Measurements from ENCODE around the gene MBTPS1.

Gene MBTPS1

DNA sequence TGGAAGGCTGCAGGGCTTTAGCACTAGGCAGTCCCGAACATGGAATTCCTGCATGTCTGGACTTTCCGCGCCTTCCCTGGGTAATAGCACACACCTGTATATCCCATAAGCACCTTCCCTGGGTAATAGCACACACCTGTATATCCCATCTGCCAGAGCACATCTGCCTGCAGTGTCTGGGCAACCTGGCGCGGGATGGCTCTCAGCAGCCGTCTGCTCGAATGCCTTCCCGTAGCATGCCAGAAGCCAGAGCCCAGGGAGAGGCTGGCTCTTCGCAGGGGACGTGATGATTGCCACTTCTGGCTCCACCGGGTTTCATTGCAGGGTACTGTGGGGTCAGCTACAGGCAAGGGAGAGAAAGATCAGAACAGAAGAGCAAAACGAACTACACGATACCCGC, 21.3 kb downstream of the MBTPS1 start:
- no peak for DNase-seq (ENCODE audit: low read depth)
- H3K9me3 ChIP-seq (ENCODE audit: control insufficient read depth, low read length), result no peaks in the 10 kb centered on the region
- no peak overlapping the region for H3K9ac ChIP-seq (ENCODE audit: low read length)
- H3K27me3 ChIP-seq (replicated peaks; ENCODE audit: control insufficient read depth, insufficient read depth, low read length), result no peaks in the 10 kb centered on the region
- peaks cover 81% of the 10 kb centered on the region for H3K36me3 ChIP-seq (ENCODE audit: control insufficient read depth, insufficient read depth, low read length, severe bottlenecking)
- H3K4me3 ChIP-seq (ENCODE audit: low read length), result no peak overlapping the region
- peaks cover 4% of the 10 kb centered on the region for H3K4me1 ChIP-seq (ENCODE audit: control insufficient read depth, insufficient read depth, low read length)

DNA sequence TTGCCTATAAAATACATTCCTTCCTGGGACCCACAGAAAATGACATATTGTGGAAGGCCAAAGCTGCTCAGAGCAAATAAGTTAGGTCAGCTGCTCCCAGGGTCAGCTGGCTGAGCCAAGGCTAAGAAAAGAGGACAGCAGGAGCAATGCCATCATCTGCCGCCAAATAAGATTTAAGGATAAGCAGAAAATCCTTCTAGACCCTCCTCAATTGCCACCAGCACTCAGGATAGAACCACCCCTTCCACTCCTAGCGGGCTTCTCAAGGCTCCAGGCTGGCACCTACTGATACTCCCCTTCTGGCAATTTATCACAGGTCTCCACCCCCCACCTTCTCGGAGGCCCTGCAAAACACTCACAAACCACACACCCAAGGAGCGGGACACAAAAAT, 22.9 kb downstream of the MBTPS1 start:
- Histone ChIP-seq H3K36me3 (ENCODE audit: control insufficient read depth, insufficient read depth, low read length, severe bottlenecking) (peaks cover 94% of the 10 kb centered on the region), H3K4me1 (ENCODE audit: control insufficient read depth, insufficient read depth, low read length) (no peaks in the 10 kb centered on the region), H3K4me3 (ENCODE audit: low read length) (no peak overlapping the region), H3K27me3 (replicated peaks; ENCODE audit: control insufficient read depth, insufficient read depth, low read length) (no peaks in the 10 kb centered on the region), H3K9me3 (ENCODE audit: control insufficient read depth, low read length) (no peaks in the 10 kb centered on the region), H3K9ac (ENCODE audit: low read length) (no peak overlapping the region)
- DNase-seq (ENCODE audit: low read depth), result no peak

DNA sequence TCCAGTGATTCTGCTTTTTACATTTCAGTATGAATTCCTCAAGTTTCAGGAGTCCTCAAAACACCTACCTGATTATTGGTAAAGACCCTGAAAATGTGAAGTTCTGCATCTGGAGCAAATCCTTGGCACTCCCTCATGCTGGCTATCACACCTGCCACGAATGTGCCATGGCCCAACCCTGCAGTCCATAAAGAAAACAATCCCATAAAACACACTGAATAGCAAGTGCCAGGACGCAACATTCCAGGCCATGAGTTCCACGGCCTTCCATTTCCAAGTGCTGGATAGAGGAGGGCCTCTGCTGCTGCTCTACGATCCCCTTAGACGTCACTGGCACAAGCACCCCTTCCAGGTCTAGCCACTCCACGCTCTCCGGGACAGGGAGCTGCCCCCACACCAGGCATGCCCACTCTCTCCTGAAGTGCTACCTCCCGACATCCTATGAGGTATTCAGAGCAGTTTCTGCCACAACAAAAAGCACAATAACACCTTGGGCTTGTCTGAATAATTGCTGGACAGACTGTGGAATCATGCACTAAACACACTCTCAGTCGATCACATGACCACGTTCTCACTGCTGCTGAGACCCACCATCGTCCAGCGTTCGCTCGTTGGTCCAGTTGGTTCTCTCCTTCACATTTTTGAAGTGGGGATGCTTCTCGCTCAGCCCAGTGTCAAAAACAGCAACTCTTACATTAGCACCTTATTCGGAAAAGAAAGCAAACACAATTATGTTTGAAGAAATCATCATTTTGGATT, 23.4 kb downstream of the MBTPS1 start:
- DNase-seq (ENCODE audit: low read depth), result no peak
- Histone ChIP-seq H3K36me3 (ENCODE audit: control insufficient read depth, insufficient read depth, low read length, severe bottlenecking) (peaks cover 94% of the 10 kb centered on the region), H3K9me3 (ENCODE audit: control insufficient read depth, low read length) (no peaks in the 10 kb centered on the region), H3K9ac (ENCODE audit: low read length) (no peak overlapping the region), H3K4me1 (ENCODE audit: control insufficient read depth, insufficient read depth, low read length) (no peaks in the 10 kb centered on the region), H3K4me3 (ENCODE audit: low read length) (no peak overlapping the region), H3K27me3 (replicated peaks; ENCODE audit: control insufficient read depth, insufficient read depth, low read length) (no peaks in the 10 kb centered on the region)

DNA sequence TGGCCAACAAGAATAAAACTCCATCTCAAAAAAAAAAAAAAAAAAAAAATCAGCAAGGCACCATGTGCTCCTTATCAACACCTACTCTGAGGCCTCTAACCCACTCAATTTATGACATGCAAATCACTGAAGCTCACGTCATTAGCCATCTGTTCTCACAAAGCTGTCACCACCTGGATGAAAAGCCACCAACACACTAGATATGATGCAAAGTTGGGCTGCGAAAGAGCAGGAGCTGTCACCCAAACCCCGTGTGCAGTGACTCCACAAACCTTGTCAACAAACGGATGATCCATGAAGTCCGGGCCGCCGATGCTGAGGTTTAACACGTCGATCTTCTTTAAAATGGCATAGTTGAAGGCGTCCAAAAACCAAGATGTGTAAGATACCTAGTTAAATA, 25.3 kb downstream of the MBTPS1 start:
- no peaks in the 10 kb centered on the region for H3K27me3 ChIP-seq (replicated peaks; ENCODE audit: control insufficient read depth, insufficient read depth, low read length)
- H3K9ac ChIP-seq (ENCODE audit: low read length), result no peak overlapping the region
- no peaks in the 10 kb centered on the region for H3K9me3 ChIP-seq (ENCODE audit: control insufficient read depth, low read length)
- no peak overlapping the region for H3K4me3 ChIP-seq (ENCODE audit: low read length)
- no peak for DNase-seq (ENCODE audit: low read depth)
- H3K36me3 ChIP-seq (ENCODE audit: control insufficient read depth, insufficient read depth, low read length, severe bottlenecking), result peaks cover 95% of the 10 kb centered on the region
- no peaks in the 10 kb centered on the region for H3K4me1 ChIP-seq (ENCODE audit: control insufficient read depth, insufficient read depth, low read length)

DNA sequence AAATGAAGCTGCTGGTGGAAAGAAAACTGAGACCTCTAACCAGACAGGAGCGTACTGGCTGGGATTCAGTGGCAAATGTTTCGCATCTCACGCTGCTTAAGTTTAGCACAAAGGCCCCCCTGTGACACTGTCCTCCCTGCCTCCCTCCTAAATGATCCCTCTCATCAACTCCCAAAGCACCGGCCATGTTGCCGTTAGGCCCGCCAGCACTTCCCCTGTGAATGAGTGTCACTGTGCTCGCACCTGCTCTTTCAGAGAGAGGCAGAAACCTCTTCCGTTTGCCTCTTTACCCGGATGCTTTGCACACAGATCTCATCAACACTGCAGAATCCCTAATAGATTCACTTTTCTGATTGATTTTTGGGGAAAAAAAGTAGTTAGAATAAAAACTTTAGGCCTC, 26.5 kb downstream of the MBTPS1 start:
- DNase-seq (ENCODE audit: low read depth), result no peak
- Histone ChIP-seq H3K9me3 (ENCODE audit: control insufficient read depth, low read length) (no peaks in the 10 kb centered on the region), H3K36me3 (ENCODE audit: control insufficient read depth, insufficient read depth, low read length, severe bottlenecking) (peaks cover 94% of the 10 kb centered on the region), H3K4me3 (ENCODE audit: low read length) (no peak overlapping the region), H3K27me3 (replicated peaks; ENCODE audit: control insufficient read depth, insufficient read depth, low read length) (no peaks in the 10 kb centered on the region), H3K9ac (ENCODE audit: low read length) (no peak overlapping the region), H3K4me1 (ENCODE audit: control insufficient read depth, insufficient read depth, low read length) (no peaks in the 10 kb centered on the region)

DNA sequence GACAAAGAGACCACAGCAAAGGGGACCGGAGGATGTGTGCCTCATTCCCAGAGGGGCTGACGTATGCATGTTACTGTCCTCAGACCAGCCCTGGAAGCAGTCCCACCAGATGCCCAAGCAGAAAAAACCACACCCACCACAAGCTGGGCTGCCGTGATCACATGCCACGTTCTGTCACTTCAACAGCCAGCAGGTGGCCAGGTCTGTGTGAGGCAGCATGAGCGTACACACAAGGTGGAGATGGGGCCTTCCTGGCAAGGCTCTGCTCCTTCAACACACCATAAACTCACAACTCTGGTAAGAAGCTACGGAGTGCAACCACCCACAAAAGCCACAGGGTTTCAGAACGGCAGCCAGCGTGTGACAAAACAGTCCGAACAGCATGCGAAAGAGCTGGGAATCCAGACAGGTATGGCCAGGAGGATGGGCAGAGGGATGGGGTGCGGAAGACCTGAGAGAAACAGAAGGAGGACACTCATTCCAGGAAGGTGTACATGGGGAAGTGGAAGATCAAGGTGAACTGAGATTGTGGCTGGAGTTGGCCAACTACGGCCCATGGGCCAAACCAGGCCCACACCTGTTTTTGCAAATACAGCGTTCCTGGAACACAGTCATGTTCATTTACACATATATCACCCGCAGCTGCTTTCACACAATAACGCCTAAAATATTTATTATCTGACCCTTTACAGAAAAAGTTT, 27.9 kb downstream of the MBTPS1 start:
- Histone ChIP-seq H3K36me3 (ENCODE audit: control insufficient read depth, insufficient read depth, low read length, severe bottlenecking) (peaks cover 89% of the 10 kb centered on the region), H3K9ac (ENCODE audit: low read length) (no peak overlapping the region), H3K4me3 (ENCODE audit: low read length) (no peak overlapping the region), H3K27me3 (replicated peaks; ENCODE audit: control insufficient read depth, insufficient read depth, low read length) (no peaks in the 10 kb centered on the region), H3K4me1 (ENCODE audit: control insufficient read depth, insufficient read depth, low read length) (no peaks in the 10 kb centered on the region), H3K9me3 (ENCODE audit: control insufficient read depth, low read length) (no peaks in the 10 kb centered on the region)
- DNase-seq (ENCODE audit: low read depth), result no peak

DNA sequence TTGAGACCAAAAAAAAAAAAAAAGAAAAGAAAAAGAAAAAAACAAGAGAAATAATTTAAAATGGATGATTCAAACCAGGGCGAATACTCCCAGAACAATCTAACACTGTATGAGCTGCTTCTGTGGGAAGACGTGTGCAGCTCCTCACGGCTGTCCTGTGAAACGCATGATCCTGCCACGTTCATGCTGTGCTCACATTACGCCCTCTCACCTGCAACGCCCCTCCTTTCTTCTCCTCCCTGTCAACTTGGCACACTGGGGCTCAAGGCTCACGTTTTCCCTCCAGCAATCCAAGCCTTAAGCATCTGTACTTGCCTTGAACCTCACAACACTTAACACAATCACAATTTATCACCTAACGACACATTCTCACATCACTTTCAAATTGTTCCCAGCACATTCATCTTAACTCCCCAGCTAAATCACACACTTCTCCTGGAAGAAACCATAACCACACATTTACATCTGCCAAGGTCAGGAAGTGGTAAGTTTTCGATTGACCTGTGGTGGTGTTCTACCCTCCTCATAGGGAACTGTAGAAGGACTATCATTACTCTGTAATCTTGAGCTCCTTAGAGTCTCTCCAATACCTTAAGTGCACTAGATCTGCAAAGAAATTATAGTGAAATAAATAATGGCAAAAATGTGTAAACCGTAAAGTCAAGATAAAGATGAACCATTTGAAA, 29.1 kb downstream of the MBTPS1 start:
- Histone ChIP-seq H3K27me3 (replicated peaks; ENCODE audit: control insufficient read depth, insufficient read depth, low read length) (no peaks in the 10 kb centered on the region), H3K9me3 (ENCODE audit: control insufficient read depth, low read length) (no peaks in the 10 kb centered on the region), H3K4me1 (ENCODE audit: control insufficient read depth, insufficient read depth, low read length) (peaks cover 4% of the 10 kb centered on the region), H3K4me3 (ENCODE audit: low read length) (no peak overlapping the region), H3K9ac (ENCODE audit: low read length) (no peak overlapping the region), H3K36me3 (ENCODE audit: control insufficient read depth, insufficient read depth, low read length, severe bottlenecking) (peaks cover 84% of the 10 kb centered on the region)
- DNase-seq (ENCODE audit: low read depth), result no peak

DNA sequence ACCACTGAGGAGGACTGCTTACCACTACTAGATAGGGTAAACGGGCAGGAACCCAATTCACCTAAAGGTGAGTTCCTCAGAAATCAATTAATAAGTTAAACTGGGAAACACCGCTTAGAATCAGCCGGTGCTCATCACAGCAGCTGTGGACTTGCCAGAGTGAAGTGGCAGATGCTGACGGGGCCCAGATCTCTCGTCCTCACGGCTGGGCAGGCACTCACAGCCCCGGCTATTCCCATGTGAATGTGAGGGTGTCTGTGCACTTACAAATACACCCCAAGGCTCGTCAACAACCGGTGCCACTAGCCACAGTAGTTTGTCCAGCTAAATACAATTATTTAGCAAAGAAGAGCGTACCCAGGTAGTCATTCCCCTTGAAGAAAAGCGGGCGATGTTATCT, 29.7 kb downstream of the MBTPS1 start:
- no peaks in the 10 kb centered on the region for H3K27me3 ChIP-seq (replicated peaks; ENCODE audit: control insufficient read depth, insufficient read depth, low read length)
- H3K9ac ChIP-seq (ENCODE audit: low read length), result no peak overlapping the region
- H3K9me3 ChIP-seq (ENCODE audit: control insufficient read depth, low read length), result no peaks in the 10 kb centered on the region
- peaks cover 84% of the 10 kb centered on the region for H3K36me3 ChIP-seq (ENCODE audit: control insufficient read depth, insufficient read depth, low read length, severe bottlenecking)
- DNase-seq (ENCODE audit: low read depth), result no peak
- no peak overlapping the region for H3K4me3 ChIP-seq (ENCODE audit: low read length)
- H3K4me1 ChIP-seq (ENCODE audit: control insufficient read depth, insufficient read depth, low read length), result peaks cover 4% of the 10 kb centered on the region

DNA sequence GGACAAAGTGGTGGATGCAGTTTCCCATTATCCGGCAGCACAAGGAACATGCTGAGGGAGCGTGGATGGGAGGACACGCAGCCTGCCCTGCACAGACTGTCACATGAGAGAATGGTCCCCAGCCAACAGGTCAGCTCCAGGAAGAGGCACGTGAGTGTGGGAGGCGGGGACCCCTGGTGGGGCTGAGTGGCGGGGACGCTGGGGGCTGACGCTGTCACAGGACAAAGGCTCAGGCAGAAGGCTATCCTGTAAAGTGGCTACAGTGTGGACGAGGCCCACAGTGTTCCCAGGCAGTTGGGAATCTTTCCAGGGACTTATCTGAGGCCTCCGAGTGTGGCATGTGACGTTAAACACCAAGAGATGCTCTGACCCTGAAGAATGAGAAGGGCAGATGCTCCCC, 30.4 kb downstream of the MBTPS1 start:
- peaks cover 84% of the 10 kb centered on the region for H3K36me3 ChIP-seq (ENCODE audit: control insufficient read depth, insufficient read depth, low read length, severe bottlenecking)
- no peak overlapping the region for H3K9ac ChIP-seq (ENCODE audit: low read length)
- H3K4me1 ChIP-seq (ENCODE audit: control insufficient read depth, insufficient read depth, low read length), result peaks cover 4% of the 10 kb centered on the region
- H3K4me3 ChIP-seq (ENCODE audit: low read length), result no peak overlapping the region
- DNase-seq (ENCODE audit: low read depth), result no peak
- no peaks in the 10 kb centered on the region for H3K27me3 ChIP-seq (replicated peaks; ENCODE audit: control insufficient read depth, insufficient read depth, low read length)
- no peaks in the 10 kb centered on the region for H3K9me3 ChIP-seq (ENCODE audit: control insufficient read depth, low read length)

DNA sequence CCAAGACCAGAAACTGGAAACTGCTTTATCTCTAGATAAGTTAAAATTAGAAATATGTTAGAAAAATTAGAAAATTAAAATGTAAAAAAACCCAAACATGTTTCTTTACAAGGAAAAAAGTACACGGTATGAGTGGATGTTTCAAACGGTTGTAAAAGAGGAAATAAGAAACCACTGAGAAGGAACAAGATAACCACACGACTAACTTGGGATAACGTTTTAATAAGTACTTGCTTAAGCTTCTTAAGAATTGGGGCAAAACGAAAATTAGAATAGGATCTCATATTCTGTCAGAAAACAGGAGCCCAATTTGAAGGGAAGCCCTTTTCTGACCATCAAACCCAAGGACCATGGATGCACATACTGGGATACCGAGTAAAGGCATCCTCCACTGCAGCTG, 31.0 kb downstream of the MBTPS1 start:
- Histone ChIP-seq H3K9me3 (ENCODE audit: control insufficient read depth, low read length) (no peaks in the 10 kb centered on the region), H3K4me1 (ENCODE audit: control insufficient read depth, insufficient read depth, low read length) (peaks cover 4% of the 10 kb centered on the region), H3K36me3 (ENCODE audit: control insufficient read depth, insufficient read depth, low read length, severe bottlenecking) (peaks cover 83% of the 10 kb centered on the region), H3K27me3 (replicated peaks; ENCODE audit: control insufficient read depth, insufficient read depth, low read length) (no peaks in the 10 kb centered on the region), H3K9ac (ENCODE audit: low read length) (no peak overlapping the region), H3K4me3 (ENCODE audit: low read length) (no peak overlapping the region)
- DNase-seq (ENCODE audit: low read depth), result no peak

DNA sequence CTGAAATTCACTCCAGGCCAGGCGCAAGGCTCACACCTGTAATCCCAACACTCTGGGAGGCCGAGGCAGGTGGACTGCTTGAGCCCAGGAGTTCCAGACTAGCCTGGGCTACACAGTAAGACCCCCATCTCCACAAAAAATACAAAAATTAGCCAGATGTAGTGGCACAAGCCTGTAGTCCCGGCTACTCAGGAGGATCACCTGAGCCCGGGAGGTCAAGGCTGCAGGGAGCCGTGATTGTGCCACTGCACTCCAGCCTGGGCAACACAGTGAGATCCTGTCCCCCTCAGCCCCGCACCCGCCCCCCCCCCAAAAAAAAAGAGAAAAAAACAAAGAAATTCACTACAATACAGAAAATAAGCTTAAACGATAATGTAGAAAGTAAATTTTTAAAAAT, 31.5 kb downstream of the MBTPS1 start:
- no peak overlapping the region for H3K4me3 ChIP-seq (ENCODE audit: low read length)
- H3K27me3 ChIP-seq (replicated peaks; ENCODE audit: control insufficient read depth, insufficient read depth, low read length), result no peaks in the 10 kb centered on the region
- H3K36me3 ChIP-seq (ENCODE audit: control insufficient read depth, insufficient read depth, low read length, severe bottlenecking), result peaks cover 83% of the 10 kb centered on the region
- peaks cover 4% of the 10 kb centered on the region for H3K4me1 ChIP-seq (ENCODE audit: control insufficient read depth, insufficient read depth, low read length)
- no peak overlapping the region for H3K9ac ChIP-seq (ENCODE audit: low read length)
- DNase-seq (ENCODE audit: low read depth), result no peak
- no peaks in the 10 kb centered on the region for H3K9me3 ChIP-seq (ENCODE audit: control insufficient read depth, low read length)
